ENCODE measurements around the gene SMIM10L2A.
"Not testable (repeated sequence)": the region's sequence is repeated elsewhere in the genome, so short reads cannot be mapped to it uniquely, and the experiment has no call there.

SMIM10L2A gene

GRCh38 chrX:135461756-135462155, 40.0 kb downstream of the SMIM10L2A start:
- not testable (repeated sequence) for DNase-seq

- DNase-seq = no peak
These were observed 42.2 kb downstream of the SMIM10L2A start for GRCh38 chrX:135463937-135464336.

- DNase-seq = no peak
These were observed 54.6 kb downstream of the SMIM10L2A start for GRCh38 chrX:135476378-135476777.

GRCh38 chrX:135477576-135477975, 55.8 kb downstream of the SMIM10L2A start:
- DNase-seq = peak; percentile 10 to 34

Data from hippocampal formation (tissue), 2 donors.